G401.6 (cell line): ENCODE results near the gene CCDC68.
"Not testable (repeated sequence)": the region's sequence is repeated elsewhere in the genome, so short reads cannot be mapped to it uniquely, and the experiment has no call there.

Experiments used
- FAIRE-seq: peaks from 2 replicates; lab custom pipeline; 2012; peaks lifted over from hg19 to GRCh38; lab: Jason Lieb, UNC

The CCDC68 gene

GRCh38 chr18:54875063-54875462 is 84.2 kb downstream of the CCDC68 start:
- FAIRE-seq = no peak

GRCh38 chr18:54873884-54874255 is 85.4 kb downstream of the CCDC68 start:
- FAIRE-seq = no peak

DNA sequence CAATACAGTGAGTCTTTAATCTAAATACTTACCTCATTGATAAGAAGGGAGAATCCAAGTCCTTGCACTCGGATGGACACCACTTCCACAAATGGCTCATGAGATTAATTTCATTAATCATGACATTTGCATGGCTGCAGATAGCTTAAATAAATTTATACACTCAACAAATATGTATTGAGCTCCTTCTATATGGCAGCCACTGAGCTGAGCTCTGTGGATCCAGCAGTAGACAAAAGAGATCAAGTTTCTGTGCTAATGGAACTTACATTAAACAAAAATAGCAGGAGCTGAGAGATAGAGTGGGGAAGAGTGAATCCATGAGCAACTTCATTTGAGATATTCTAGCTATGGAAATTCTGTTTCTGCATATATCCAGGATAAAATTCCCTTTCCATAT is 86.6 kb downstream of the CCDC68 start:
- no peak for FAIRE-seq

- no peak for FAIRE-seq
Observed at GRCh38 chr18:54871231-54871630, 88.0 kb downstream of the CCDC68 start.

- no peak for FAIRE-seq
Observed at GRCh38 chr18:54867131-54867530, 92.1 kb downstream of the CCDC68 start.

- FAIRE-seq = no peak
Observed at GRCh38 chr18:54860941-54861340, 98.3 kb downstream of the CCDC68 start.

DNA sequence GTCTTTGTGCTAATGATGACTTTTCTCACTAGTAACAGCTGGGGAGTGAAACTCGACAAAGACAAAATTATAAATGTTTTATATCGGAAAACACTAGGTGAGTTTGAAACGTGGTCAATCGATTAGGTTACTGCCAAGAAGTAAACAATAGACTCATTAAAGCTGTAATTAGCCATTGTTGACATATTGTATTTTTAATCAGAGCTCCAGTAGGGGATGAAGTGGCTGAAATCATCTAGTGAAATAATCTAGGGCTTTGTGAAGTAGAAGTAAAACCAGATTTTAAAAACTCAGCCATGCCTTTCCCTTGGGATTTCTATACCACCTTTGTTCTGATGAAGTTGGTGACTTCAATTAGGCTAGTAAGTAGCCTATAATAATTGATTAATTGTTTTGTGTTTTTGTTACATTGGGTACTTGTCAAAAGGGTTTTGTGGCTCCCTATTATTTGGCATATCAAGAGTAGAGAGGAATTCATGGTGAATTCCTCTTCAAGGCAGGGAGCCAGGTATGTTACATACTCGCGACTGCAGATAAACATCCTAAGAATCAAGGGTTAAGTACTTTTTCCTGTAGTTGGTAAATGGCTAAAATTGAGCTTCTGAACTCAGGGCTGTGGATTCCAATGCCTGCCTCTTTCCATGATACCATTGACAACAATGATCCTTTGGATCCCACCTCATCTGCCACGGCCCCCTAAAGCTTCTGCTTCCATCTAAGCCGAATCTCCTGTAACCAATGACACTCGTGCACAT is 99.4 kb downstream of the CCDC68 start:
- no peak for FAIRE-seq

GRCh38 chr18:54857499-54857898 is 101.8 kb downstream of the CCDC68 start:
- no peak for FAIRE-seq

DNA sequence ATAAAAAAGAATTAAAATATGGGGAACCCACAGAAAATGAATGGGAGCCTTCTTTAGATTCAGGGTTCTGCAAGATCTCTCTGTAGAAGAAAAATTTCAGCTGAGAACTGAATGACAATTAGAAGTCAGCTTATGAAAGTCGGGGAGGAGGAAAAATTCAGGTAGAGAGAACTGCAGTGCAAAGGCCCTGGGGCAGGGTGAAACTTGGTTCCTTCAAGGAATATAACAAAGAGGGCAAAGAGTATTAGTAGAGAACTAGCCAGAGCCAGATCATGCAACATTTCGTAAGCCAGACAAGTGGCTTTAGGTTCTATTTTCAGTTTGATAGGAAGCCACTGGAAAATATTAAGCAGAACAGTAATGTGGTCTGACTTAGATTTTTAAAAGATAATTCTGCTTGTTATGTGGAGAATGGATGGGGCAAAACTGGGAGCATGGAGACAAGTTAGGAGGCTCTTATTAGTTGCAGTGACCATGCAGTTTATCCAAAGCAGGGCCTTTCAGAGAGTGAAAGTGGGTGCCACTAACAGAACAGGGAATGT is 103.1 kb downstream of the CCDC68 start:
- FAIRE-seq = no peak

- FAIRE-seq = not testable (repeated sequence)
Observed at GRCh38 chr18:54855050-54855449, 104.2 kb downstream of the CCDC68 start.

DNA sequence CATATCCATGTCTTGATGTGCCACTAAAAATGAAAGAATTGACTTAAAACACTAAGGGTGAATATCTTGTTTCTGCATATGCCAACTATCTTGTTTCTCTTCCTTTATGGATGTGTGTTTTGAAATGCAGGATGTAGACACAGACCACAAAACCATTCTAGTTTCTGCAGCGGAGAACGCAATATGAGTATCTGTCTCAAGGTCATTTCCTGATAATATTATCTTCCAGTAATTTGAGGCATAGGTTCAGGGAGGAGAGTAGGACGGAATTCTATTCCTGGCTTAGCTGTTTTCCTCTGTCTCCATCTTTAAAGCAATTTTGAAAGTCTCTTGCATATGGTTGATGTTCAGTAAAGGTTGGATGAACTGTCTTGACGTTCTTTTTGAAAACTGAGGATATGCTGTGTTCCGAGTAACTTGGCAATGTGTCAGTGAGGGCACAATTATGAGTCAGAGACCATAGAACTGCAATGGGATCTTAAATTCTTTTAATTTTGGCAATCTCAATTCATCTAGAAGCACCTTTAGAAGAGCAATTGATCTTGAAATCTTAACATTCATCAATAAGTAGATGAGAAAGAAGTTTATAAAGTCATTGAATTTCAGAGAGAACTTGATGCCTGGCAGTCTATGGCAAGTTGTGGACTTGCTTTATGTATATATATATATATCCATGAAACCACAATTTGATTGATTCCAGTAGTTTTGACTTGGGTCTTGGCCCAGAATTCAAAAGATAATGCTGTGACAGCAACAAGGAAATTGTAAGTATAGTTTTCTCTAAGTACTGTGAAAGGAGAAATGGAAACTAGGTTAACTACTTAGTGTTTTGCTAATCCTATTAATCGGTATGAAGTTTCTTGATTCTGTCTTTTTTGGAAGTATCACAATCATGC is 106.2 kb downstream of the CCDC68 start:
- no peak for FAIRE-seq
